ENCODE data around the gene CDRT15. TPM values are rescaled to one million over a fixed set of nuclear protein-coding genes. Genes with fewer than 3 reads are reported as not detected.
"Not testable (repeated sequence)": the region's sequence is repeated elsewhere in the genome, so short reads cannot be mapped to it uniquely, and the experiment has no call there.

CDRT15 gene
- polyA plus RNA-seq (2012; ENCODE audit: insufficient read depth, insufficient read length, low read depth), result 2.3 TPM

DNA sequence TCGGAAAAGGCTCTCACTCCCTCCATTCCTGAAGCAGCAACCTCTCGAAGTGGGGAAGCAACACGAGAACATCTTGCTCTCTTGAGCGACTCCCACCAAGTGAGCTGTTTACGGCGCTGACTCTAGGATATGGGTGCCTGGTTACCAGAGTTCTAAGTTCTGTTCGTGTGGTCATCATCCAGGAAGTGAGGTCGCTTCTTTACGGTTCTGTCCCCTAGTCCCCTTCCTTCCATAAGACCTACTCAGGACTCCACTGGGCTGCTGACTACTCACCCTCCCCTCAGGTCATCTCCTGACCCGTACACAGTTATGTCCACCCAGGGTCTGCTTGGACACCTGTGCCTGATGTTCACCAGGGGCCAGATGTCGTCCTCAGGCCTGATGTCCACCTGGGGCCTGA, at the start of gene CDRT15:
Gene CDRT15, minus strand, starts transcription at position 101 of the 400 bp plus-strand sequence. Its CDS starts 29 bp downstream, at position 72.
- H3K36me3 ChIP-seq; DNase-seq; H3K4me1 ChIP-seq; H3K4me3 ChIP-seq (ENCODE audit: low read depth, low read length); H3K9me3 ChIP-seq; H3K27me3 ChIP-seq: not testable (repeated sequence)

DNA sequence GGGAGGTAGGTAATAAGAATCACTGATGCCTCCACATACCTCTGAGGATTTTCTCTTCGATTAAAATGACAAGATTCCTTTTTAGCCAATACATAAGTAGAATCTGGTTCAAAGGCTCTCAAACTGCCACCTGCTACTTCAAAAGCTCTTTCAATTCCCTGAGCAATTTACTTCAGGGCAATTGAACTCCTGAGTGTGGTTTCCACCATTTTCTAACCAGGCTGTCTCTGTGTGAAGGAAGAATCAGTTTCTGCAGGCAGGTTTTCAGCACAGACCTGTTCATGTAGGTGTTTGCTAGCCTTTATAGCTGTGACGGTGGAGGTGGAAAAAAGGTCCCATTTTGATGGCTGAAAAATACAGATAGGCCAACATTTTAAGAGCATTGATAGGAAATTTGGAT, 46.1 kb upstream of the CDRT15 start:
- H3K4me1 ChIP-seq, result no peaks in the 10 kb centered on the region
- TF ChIP-seq, protein P1, sequence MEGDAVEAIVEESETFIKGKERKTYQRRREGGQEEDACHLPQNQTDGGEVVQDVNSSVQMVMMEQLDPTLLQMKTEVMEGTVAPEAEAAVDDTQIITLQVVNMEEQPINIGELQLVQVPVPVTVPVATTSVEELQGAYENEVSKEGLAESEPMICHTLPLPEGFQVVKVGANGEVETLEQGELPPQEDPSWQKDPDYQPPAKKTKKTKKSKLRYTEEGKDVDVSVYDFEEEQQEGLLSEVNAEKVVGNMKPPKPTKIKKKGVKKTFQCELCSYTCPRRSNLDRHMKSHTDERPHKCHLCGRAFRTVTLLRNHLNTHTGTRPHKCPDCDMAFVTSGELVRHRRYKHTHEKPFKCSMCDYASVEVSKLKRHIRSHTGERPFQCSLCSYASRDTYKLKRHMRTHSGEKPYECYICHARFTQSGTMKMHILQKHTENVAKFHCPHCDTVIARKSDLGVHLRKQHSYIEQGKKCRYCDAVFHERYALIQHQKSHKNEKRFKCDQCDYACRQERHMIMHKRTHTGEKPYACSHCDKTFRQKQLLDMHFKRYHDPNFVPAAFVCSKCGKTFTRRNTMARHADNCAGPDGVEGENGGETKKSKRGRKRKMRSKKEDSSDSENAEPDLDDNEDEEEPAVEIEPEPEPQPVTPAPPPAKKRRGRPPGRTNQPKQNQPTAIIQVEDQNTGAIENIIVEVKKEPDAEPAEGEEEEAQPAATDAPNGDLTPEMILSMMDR (IDR thresholded peaks at IDR 0.05; ENCODE audit: low read depth, low read length), result no peak
- H3K27me3 ChIP-seq, result no peaks in the 10 kb centered on the region
- no peaks in the 10 kb centered on the region for H3K9me3 ChIP-seq
- H3K4me3 ChIP-seq (ENCODE audit: low read depth, low read length), result no peak overlapping the region
- no peak for DNase-seq
- H3K36me3 ChIP-seq, result no peaks in the 10 kb centered on the region

DNA sequence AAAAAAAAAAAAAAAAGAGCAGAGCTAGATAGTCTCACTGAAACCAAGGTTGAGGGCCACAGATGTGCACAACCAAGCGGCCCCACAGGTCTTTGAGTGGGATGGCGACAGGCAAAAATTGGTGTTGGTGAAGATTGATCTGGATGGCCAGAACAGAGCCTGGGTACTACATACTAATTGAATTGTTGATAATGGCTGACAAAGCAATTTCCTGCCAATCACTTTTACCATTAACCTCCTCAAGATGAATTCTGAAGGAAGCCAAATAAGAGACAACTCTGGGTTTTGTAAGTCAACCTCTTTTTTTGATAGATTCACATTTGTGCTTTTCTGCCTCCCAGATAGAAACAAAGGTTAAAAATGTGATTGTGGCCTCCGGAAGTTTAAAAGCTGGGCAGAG, 44.9 kb upstream of the CDRT15 start:
- no peaks in the 10 kb centered on the region for H3K4me1 ChIP-seq
- no peaks in the 10 kb centered on the region for H3K27me3 ChIP-seq
- TF ChIP-seq, protein P1 (IDR thresholded peaks at IDR 0.05; ENCODE audit: low read depth, low read length), result no peak
- H3K4me3 ChIP-seq (ENCODE audit: low read depth, low read length), result no peak overlapping the region
- H3K9me3 ChIP-seq, result no peaks in the 10 kb centered on the region
- no peak for DNase-seq
- H3K36me3 ChIP-seq, result no peaks in the 10 kb centered on the region

DNA sequence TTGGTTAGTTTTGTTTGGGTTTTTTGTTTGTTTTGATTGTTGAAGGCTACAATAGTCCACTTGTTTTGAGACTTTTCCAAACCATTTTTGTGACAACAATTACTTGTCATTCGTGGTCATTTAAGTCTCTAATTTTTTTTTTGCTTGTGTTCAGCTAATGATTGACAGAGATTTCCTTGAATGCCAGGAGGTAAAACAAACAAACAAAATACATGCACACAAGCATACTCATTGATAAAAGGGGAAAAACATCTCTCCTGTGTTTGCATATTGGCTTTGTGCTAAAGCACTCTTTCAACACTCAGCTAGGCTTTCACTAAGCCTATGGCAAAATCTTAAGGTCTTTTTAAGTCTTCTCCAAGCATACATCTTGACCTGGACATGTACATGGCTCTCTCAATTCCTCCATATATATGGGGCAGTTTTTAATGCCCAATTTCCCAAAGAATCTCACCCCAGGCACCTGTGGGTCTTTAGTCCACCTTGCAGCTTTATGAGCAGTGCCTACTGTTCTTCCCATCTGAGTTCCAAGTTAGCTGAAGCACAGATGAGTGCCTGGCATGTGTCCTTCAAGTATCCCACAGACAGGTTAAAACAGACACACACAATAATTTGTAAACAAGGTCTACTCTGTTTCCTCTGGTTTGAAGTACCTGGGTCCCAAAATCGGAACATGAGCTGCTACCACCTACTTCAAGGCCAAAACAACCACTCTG, 40.0 kb upstream of the CDRT15 start:
- Histone ChIP-seq H3K9me3 (no peaks in the 10 kb centered on the region), H3K36me3 (no peaks in the 10 kb centered on the region), H3K4me3 (ENCODE audit: low read depth, low read length) (no peak overlapping the region), H3K27me3 (no peaks in the 10 kb centered on the region), H3K4me1 (no peaks in the 10 kb centered on the region)
- no peak for DNase-seq
- TF ChIP-seq, protein P1 (IDR thresholded peaks at IDR 0.05; ENCODE audit: low read depth, low read length), result no peak

DNA sequence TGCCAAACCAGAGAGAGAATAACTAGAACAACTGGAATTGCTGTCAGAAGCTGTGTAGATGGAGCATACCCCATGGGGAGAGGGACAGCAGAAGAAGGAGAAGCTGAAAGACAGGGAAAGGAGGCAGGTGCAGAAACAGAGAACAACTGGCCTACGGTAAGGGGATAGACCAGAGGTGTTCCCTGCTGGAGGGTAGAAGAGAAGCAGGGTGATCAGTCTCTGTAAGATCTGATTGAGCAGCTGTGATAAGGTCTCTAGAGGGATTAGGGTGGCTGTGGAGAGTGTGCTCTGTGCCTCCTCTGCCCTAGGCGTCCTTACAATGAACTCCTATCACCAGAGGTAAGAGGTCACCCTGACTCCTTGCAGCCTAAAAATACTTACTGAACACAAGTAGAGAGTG, 33.8 kb upstream of the CDRT15 start:
- DNase-seq, result no peak
- Histone ChIP-seq H3K27me3 (no peaks in the 10 kb centered on the region), H3K4me1 (no peaks in the 10 kb centered on the region), H3K36me3 (no peaks in the 10 kb centered on the region), H3K4me3 (ENCODE audit: low read depth, low read length) (no peak overlapping the region), H3K9me3 (no peaks in the 10 kb centered on the region)
- TF ChIP-seq, protein P1 (IDR thresholded peaks at IDR 0.05; ENCODE audit: low read depth, low read length), result no peak

DNA sequence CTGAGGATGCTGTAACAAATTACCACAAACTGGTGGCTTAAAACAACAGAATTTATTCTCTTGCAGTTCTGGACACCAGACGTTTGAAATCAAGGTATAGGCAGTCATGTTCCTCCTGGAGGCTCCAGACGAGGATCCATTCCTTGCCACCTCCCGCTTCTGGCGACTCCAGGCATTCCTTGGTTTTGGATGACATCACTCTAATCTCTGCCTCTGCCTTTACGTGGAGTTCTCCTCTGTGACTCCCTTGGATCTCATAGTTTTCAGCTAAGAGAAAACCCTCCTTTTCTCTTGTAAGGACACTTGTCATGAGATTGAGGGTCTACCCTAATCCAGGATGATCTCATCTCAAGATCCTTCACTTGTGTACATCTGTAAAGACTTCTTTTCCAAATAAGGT, 32.8 kb upstream of the CDRT15 start:
- no peak for DNase-seq
- TF ChIP-seq, protein P1 (IDR thresholded peaks at IDR 0.05; ENCODE audit: low read depth, low read length), result no peak
- no peaks in the 10 kb centered on the region for H3K9me3 ChIP-seq
- no peaks in the 10 kb centered on the region for H3K4me1 ChIP-seq
- no peaks in the 10 kb centered on the region for H3K36me3 ChIP-seq
- H3K4me3 ChIP-seq (ENCODE audit: low read depth, low read length), result no peak overlapping the region
- no peaks in the 10 kb centered on the region for H3K27me3 ChIP-seq
